ENCODE measurements around the gene F10.

F10 gene

DNA sequence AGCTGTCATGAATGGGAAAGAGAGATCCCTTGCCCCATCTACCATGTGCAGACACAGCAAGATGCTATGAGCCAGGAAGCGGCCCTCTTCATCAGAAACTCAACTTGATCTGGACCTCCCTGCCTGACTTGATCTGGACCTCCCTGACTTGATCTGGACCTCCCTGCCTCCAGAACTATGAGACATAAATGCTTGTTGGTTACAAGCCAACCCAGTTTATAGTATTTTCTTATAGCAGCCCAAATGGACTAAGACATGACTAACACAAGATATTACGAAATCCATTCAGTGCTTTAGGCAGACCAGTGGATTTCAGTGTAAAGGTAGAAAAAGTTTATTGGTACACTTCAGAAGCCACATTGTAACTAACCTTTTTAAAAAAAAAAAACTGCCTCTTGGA lies 70.3 kb downstream of the F10 start:
- TF ChIP-seq, protein P1, sequence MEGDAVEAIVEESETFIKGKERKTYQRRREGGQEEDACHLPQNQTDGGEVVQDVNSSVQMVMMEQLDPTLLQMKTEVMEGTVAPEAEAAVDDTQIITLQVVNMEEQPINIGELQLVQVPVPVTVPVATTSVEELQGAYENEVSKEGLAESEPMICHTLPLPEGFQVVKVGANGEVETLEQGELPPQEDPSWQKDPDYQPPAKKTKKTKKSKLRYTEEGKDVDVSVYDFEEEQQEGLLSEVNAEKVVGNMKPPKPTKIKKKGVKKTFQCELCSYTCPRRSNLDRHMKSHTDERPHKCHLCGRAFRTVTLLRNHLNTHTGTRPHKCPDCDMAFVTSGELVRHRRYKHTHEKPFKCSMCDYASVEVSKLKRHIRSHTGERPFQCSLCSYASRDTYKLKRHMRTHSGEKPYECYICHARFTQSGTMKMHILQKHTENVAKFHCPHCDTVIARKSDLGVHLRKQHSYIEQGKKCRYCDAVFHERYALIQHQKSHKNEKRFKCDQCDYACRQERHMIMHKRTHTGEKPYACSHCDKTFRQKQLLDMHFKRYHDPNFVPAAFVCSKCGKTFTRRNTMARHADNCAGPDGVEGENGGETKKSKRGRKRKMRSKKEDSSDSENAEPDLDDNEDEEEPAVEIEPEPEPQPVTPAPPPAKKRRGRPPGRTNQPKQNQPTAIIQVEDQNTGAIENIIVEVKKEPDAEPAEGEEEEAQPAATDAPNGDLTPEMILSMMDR (IDR thresholded peaks at IDR 0.05; ENCODE audit: control insufficient read depth, extremely low read depth, insufficient read depth), result no peak
- DNase-seq (ENCODE audit: low read depth), result no peak
- no peak overlapping the region for H3K4me3 ChIP-seq (ENCODE audit: low read depth, low read length)

DNA sequence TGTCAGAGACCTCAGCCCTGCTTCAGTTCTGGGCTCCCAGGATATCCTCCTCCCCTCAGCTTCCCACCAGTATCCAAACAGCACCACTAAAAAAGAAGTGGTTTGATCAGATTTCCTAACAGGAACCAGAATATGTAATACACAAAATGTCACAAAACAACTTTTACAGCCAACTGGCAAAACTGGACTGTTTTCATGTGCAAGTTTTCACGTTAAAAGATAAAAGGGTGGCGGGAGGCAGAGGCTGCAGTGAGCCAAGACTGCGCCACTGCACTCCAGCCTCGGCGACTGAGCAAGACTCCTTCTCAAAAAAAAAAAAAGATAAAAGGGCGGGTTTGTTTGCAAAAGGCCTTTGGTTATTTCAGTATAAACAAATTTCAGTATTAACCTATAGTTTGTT lies 72.8 kb downstream of the F10 start:
- H3K4me3 ChIP-seq (ENCODE audit: low read depth, low read length), result peak overlapping the region; percentile 24
- DNase-seq (ENCODE audit: low read depth), result peak; percentile 72
- TF ChIP-seq, protein P1 (IDR thresholded peaks at IDR 0.05; ENCODE audit: control insufficient read depth, extremely low read depth, insufficient read depth), result no peak

DNA sequence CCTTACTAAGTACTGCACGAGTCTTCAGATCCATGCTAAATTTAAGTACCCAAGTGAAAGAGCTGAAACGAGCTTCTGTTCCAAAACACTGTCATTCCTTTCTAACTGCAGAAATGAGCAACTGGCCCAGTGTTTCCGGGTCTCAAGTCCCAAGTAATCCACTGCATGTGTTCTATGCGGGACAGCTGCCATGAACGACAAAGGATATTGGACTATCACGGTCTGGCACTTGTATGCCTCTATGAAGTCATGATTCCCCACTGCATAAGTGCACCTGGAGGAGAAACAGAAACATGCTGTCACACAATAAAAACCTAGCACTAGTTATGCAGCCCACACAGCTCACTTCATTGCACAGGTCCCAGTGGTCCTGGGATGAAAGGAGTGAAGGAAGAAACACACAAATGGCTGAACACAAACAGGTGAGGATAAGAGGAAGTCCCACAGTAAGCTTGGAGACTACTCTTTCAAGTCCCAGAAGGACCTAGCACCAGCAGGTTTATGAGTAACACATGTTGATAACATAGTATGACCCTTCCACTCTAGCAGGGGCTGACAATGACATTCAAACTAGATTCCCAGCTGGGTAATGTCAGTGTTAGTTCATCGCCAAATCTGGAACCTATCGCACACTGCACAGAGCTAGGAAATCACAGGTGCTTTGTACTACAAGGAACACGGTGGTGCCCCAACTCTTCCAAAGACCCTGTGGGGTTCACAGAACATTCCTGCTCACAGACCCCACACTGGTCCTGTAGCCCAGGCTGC lies 74.6 kb downstream of the F10 start:
- TF ChIP-seq, protein P1 (IDR thresholded peaks at IDR 0.05; ENCODE audit: control insufficient read depth, extremely low read depth, insufficient read depth), result no peak
- peak; percentile 90 for DNase-seq (ENCODE audit: low read depth)
- H3K4me3 ChIP-seq (ENCODE audit: low read depth, low read length), result peak overlapping the region; percentile 11; the same call in 1 of the 2 replicates

Data from LNCaP clone FGC (cell line).